ENCODE results near the gene ADCY10.
"Not testable (repeated sequence)": the region's sequence is repeated elsewhere in the genome, so short reads cannot be mapped to it uniquely, and the experiment has no call there.

- not testable (repeated sequence) for TF ChIP-seq CTCF (IDR thresholded peaks at IDR 0.05; ENCODE audit: low read depth, low read length); EZH2phosphoT487 (IDR thresholded peaks at IDR 0.05; ENCODE audit: low read depth)
Observed at GRCh38 chr1:167866739-167867414, 47.1 kb downstream of the ADCY10 start.

Data from OCI-LY3 (cell line).